ENCODE measurements around the gene RNF225.

GRCh38 chr19:58346961-58347929 is 48.2 kb upstream of the RNF225 start:
- TF ChIP-seq CTCF (IDR thresholded peaks at IDR 0.05; ENCODE audit: poor library complexity): no peak
- no peak for TF ChIP-seq EZH2phosphoT487 (IDR thresholded peaks at IDR 0.05; ENCODE audit: low read depth, severe bottlenecking, unreplicated experiment)
- TF ChIP-seq EZH2 (IDR thresholded peaks at IDR 0.05; ENCODE audit: borderline replicate concordance): no peak

All from hepatocyte (in vitro differentiated cells).